CD4-positive, alpha-beta T cell (primary cell): ENCODE results near the gene CD72. TPM values are rescaled to one million over a fixed set of nuclear protein-coding genes. Genes with fewer than 3 reads are reported as not detected.

ENCODE experiments used
- ATAC-seq: fragments of 200-7000 bp; cut with Tn5 transposase; one replicate; pipeline ENCODE4 v1.10.0; 2022; ENCODE audit warnings: mild to moderate bottlenecking; ENCODE audit not compliant: poor library complexity
- CTCF ChIA-PET: fragments of 350-600 bp; sonication (Branson Sonifier 250); formaldehyde crosslinking; loops from one replicate; lab custom pipeline; 2021; ENCODE audit warnings: antibody characterized with exemption, inconsistent platforms; lab: Charles Lee
- POLR2A ChIA-PET: fragments of 350-600 bp; sonication (Branson Sonifier 250); formaldehyde crosslinking; loops from one replicate; lab custom pipeline; 2021; ENCODE audit warnings: antibody characterized with exemption, inconsistent platforms; lab: Charles Lee
- DNase-seq, 14 experiments: peaks; one replicate each; pipeline ENCODE4 v3.0.0-alpha.2; 2013 to 2020; ENCODE audit warnings: mixed read lengths in 2 of 14
- H3K27ac ChIP-seq, 2 donors: one replicate each; pipeline versions ENCODE4 v1.5.1 to v1.7.0; 2013; ENCODE audit warnings: low read length in 2 of 2, low read depth in 1 of 2, mild to moderate bottlenecking in 1 of 2
- H3K27me3 ChIP-seq, 2 experiments: 1 replicate in 1 of 2; 2 replicates in 1 of 2; pipeline versions ENCODE4 v1.6.1 to v1.7.0; 2013; ENCODE audit warnings: low read length in 2 of 2, control low read depth in 1 of 2, mild to moderate bottlenecking in 1 of 2, moderate library complexity in 1 of 2; ENCODE audit not compliant: insufficient read depth in 2 of 2, control insufficient read depth in 1 of 2
- H3K36me3 ChIP-seq: one replicate; pipeline ENCODE4 v1.6.1; 2013; ENCODE audit warnings: low read length, control low read depth; ENCODE audit not compliant: insufficient read depth
- H3K4me1 ChIP-seq: one replicate; pipeline ENCODE4 v1.6.1; 2013; ENCODE audit warnings: low read length, control low read depth; ENCODE audit not compliant: insufficient read depth
- H3K4me3 ChIP-seq: one replicate; pipeline ENCODE4 v1.5.1; 2013; ENCODE audit warnings: mild to moderate bottlenecking, low read length, moderate library complexity
- H3K9me3 ChIP-seq, 2 experiments: 1 replicate in 1 of 2; 2 replicates in 1 of 2; pipeline versions ENCODE4 v1.6.1 to v1.7.0; 2013; ENCODE audit warnings: low read length in 2 of 2, mild to moderate bottlenecking in 2 of 2, control low read depth in 1 of 2, moderate library complexity in 1 of 2; ENCODE audit not compliant: control insufficient read depth in 1 of 2, insufficient read depth in 1 of 2
- H3K27ac Mint-ChIP-seq: one replicate; pipeline ENCODE4 v1.8.0; 2020; ENCODE audit warnings: mixed read lengths
- H3K27me3 Mint-ChIP-seq: one replicate; pipeline ENCODE4 v1.8.0; 2021; ENCODE audit warnings: mixed read lengths
- H3K36me3 Mint-ChIP-seq: one replicate; pipeline ENCODE4 v1.8.0; 2021; ENCODE audit warnings: low read depth, mixed read lengths
- H3K4me1 Mint-ChIP-seq: one replicate; pipeline ENCODE4 v1.8.0; 2021; ENCODE audit warnings: low read depth, mixed read lengths
- H3K4me3 Mint-ChIP-seq: one replicate; pipeline ENCODE4 v1.8.0; 2020; ENCODE audit warnings: mild to moderate bottlenecking, mixed read lengths
- H3K9me3 Mint-ChIP-seq: one replicate; pipeline ENCODE4 v1.8.0; 2020; ENCODE audit warnings: mixed read lengths
- intact Hi-C, 2 experiments: fragments of 100-400 bp; cut with DNase I in 1 of 2; cut with micrococcal nuclease in 1 of 2; formaldehyde crosslinking; loops; one replicate each; pipeline versions ENCODE4 v1.15.1 to v1.9.0; 2023 to 2025; cut with DNase I, micrococcal nuclease
- total RNA-seq, 174 experiments: library from RNA in 2 of 174; stranded (reverse) in 2 of 174; gene quantifications; one replicate each; pipeline ENCODE4 v1.2.3 and lab custom pipeline; 2021 to 2026
- TF ChIP-seq, protein P1 (sequence below): fragments of 200-600 bp; IDR thresholded peaks from one replicate; pipeline ENCODE4 v1.8.0; 2022; ENCODE audit warnings: antibody characterized with exemption, mild to moderate bottlenecking

Gene CD72
- total RNA-seq, 2 experiments from 2014 or later = 2.3 to 3.6 TPM

DNA sequence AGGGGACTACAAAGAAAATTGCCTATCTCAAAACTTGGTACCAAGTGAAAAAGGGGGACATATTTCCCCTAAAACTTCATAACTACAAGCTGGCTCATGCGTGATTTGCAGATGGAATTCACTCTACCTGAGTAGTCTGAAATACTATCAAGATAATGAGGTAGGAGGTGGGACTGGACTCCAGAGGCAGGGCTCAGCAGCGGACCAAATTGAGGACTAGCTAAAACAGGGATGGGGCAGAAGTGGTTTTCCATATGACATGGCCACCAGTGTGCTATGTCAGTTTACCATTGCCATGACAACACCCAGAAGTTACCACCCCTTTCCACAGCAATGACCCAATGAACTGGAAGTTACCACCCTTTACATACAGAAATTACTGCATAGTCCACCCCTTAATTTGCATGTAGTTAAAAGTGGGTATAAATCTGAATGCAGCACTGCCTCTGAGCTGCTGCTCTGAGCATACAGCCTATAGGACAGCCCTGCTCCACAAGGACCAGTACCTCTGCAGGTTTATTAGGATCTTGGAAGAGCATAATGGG is 43.6 kb downstream of the CD72 start:
- no peak for DNase-seq
- Mint-ChIP-seq H3K4me1 (peaks cover 3% of the 10 kb centered on the region), H3K9me3 (peaks cover 4% of the 10 kb centered on the region), H3K27ac (no peak overlapping the region), H3K4me3 (no peak overlapping the region), H3K36me3 (peaks cover 4% of the 10 kb centered on the region), H3K27me3 (no peaks in the 10 kb centered on the region)
- POLR2A ChIA-PET = interaction anchor here (0.6 kb wide), 1 partner anchor 82 kb away, joined by 3 read pairs; no protein-coding TSS in a partner anchor
- no peak for ATAC-seq
- H3K4me1 ChIP-seq = peaks cover 5% of the 10 kb centered on the region
- intact Hi-C loops = no loop called here
- H3K36me3 ChIP-seq = no peaks in the 10 kb centered on the region
- no peak overlapping the region for H3K4me3 ChIP-seq
- TF ChIP-seq, protein P1, sequence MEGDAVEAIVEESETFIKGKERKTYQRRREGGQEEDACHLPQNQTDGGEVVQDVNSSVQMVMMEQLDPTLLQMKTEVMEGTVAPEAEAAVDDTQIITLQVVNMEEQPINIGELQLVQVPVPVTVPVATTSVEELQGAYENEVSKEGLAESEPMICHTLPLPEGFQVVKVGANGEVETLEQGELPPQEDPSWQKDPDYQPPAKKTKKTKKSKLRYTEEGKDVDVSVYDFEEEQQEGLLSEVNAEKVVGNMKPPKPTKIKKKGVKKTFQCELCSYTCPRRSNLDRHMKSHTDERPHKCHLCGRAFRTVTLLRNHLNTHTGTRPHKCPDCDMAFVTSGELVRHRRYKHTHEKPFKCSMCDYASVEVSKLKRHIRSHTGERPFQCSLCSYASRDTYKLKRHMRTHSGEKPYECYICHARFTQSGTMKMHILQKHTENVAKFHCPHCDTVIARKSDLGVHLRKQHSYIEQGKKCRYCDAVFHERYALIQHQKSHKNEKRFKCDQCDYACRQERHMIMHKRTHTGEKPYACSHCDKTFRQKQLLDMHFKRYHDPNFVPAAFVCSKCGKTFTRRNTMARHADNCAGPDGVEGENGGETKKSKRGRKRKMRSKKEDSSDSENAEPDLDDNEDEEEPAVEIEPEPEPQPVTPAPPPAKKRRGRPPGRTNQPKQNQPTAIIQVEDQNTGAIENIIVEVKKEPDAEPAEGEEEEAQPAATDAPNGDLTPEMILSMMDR = no peak
- CTCF ChIA-PET = no interaction called here
- no peak overlapping the region for H3K27ac ChIP-seq
- no peaks in the 10 kb centered on the region for H3K27me3 ChIP-seq
- peaks cover 0 to 7% of the 10 kb centered on the region in 2 experiments for H3K9me3 ChIP-seq

DNA sequence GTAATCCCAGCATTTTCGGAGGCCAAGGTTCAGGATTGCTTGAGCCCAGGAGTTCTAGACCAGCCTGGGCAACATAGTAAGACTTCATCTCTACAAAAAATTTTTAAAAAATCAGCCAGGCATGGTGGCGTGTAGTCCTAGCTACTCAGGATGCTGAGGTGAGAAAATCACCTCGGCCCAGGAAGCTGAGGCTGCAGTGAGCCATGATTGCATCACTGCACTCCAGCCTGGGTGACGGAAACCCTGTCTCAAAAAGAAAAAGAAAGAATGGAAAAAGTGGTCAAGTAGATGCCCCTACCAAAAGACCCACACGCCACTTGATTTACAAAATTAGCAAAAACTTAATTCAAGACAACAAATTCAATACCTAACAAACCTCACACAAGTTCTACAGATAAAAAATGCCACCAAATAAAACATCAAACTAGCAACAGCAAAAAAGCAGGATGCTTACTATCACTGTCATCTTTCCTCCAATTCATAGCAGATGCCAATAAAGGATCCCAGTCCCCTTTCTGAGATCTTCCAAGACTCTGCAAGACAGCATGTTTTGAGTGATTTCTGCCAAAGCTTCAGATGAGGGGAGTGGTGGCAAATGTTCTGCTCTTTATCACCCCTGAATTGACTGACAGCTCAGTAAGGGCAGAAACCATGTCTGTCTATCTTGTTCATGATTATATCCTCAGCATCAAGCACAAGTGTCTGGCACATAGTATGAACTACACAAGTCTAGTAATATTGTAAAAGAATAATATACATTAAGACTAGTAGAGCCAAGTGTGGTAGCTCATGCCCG is 47.3 kb downstream of the CD72 start:
- no peak for ATAC-seq
- Histone ChIP-seq H3K27ac (no peak overlapping the region), H3K4me3 (no peak overlapping the region), H3K4me1 (peaks cover 5% of the 10 kb centered on the region), H3K9me3 (no peaks in the 10 kb centered on the region), H3K27me3 (no peaks in the 10 kb centered on the region), H3K36me3 (no peaks in the 10 kb centered on the region)
- TF ChIP-seq, protein P1 = no peak
- DNase-seq = peak in 3 of 14 experiments; percentile 8 to 45 (median 11)
- intact Hi-C loops = no loop called here
- CTCF ChIA-PET = interaction anchor here (0.5 kb wide), 1 partner anchor 213 kb away, joined by 4 read pairs; no protein-coding TSS in a partner anchor
- H3K27ac Mint-ChIP-seq = peak overlapping the region; percentile 33
- no peaks in the 10 kb centered on the region for H3K27me3 Mint-ChIP-seq
- peaks cover 4% of the 10 kb centered on the region for H3K4me1 Mint-ChIP-seq
- H3K36me3 Mint-ChIP-seq = no peaks in the 10 kb centered on the region
- POLR2A ChIA-PET = interaction anchor here (0.7 kb wide), 1 partner anchor 457 kb away, joined by 3 read pairs; no protein-coding TSS in a partner anchor
- H3K9me3 Mint-ChIP-seq = no peaks in the 10 kb centered on the region
- no peak overlapping the region for H3K4me3 Mint-ChIP-seq

DNA sequence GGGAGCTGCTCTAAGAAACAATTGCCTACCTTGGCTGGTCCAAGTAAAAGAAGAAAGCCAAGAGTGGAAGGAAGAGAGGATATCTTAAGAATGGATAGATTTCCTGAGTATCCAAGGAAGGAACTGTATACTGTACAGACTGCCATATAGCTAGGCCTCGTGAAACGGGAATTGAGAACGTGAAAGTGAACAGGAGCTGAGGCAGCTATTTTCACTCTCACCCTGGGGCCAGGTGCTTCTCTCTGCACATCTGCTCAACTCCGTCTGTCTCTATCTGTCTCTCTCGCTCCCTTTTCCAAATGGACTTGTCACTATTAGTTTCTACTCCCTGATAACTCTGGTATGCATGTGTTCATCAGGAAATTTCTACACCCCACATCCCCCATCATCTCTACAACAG is 49.0 kb downstream of the CD72 start:
- Histone ChIP-seq H3K4me1 (peaks cover 5% of the 10 kb centered on the region), H3K9me3 (no peaks in the 10 kb centered on the region), H3K36me3 (no peaks in the 10 kb centered on the region), H3K27ac (no peak overlapping the region), H3K27me3 (no peaks in the 10 kb centered on the region), H3K4me3 (no peak overlapping the region)
- no peak for ATAC-seq
- H3K4me3 Mint-ChIP-seq = no peak overlapping the region
- no peak for DNase-seq
- no peaks in the 10 kb centered on the region for H3K9me3 Mint-ChIP-seq
- TF ChIP-seq, protein P1 = no peak
- intact Hi-C loops = no loop called here
- H3K36me3 Mint-ChIP-seq = no peaks in the 10 kb centered on the region
- no peak overlapping the region for H3K27ac Mint-ChIP-seq
- ChIA-PET POLR2A (no interaction called here), CTCF (no interaction called here)
- no peaks in the 10 kb centered on the region for H3K27me3 Mint-ChIP-seq
- peaks cover 4% of the 10 kb centered on the region for H3K4me1 Mint-ChIP-seq
